DOHH2 (cell line): ENCODE measurements around the gene AMH.

Experiments used
- EZH2phosphoT487 ChIP-seq: fragments of 200-600 bp; sonication (generic); IDR thresholded peaks from 2 replicates; pipeline ENCODE4 v1.6.1; 2017; ENCODE audit warnings: borderline replicate concordance, mild to moderate bottlenecking, antibody characterized with exemption, low read length, moderate library complexity, mixed read lengths
- TF ChIP-seq, protein P1 (sequence below): fragments of 200-600 bp; sonication (generic); IDR thresholded peaks from one replicate; pipeline ENCODE4 v1.5.1; 2014; ENCODE audit warnings: antibody characterized with exemption, mild to moderate bottlenecking, low read depth, low read length; ENCODE audit not compliant: poor library complexity, severe bottlenecking

DNA sequence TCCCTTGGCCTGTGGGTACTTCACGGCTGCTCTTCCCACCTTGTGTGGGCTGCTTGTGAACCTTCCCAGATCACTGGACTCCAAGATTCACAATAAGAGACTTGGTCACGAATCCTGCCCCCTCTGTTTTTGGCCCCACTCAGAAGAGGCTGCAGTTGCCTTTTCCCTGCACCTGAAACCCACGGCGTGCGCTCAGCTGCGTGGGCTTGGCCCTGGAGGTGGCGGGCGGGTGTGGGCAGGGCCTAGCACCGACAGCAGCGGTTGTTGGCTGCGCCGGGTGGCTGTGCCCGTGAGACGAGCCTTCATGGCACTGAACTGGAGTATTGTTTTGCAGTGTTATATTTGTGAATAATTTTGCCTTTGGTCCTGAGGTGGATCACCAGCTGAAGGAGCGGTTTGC, 46.8 kb upstream of the AMH start:
- TF ChIP-seq, protein P1, sequence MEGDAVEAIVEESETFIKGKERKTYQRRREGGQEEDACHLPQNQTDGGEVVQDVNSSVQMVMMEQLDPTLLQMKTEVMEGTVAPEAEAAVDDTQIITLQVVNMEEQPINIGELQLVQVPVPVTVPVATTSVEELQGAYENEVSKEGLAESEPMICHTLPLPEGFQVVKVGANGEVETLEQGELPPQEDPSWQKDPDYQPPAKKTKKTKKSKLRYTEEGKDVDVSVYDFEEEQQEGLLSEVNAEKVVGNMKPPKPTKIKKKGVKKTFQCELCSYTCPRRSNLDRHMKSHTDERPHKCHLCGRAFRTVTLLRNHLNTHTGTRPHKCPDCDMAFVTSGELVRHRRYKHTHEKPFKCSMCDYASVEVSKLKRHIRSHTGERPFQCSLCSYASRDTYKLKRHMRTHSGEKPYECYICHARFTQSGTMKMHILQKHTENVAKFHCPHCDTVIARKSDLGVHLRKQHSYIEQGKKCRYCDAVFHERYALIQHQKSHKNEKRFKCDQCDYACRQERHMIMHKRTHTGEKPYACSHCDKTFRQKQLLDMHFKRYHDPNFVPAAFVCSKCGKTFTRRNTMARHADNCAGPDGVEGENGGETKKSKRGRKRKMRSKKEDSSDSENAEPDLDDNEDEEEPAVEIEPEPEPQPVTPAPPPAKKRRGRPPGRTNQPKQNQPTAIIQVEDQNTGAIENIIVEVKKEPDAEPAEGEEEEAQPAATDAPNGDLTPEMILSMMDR, result no peak
- no peak for TF ChIP-seq EZH2phosphoT487
